BJ (cell line): ENCODE measurements around the gene MRPL12. TPM values are rescaled to one million over a fixed set of nuclear protein-coding genes. Genes with fewer than 3 reads are reported as not detected.

Experiments
- CTCF ChIA-PET: fragments of 350-600 bp; formaldehyde crosslinking; extraction: SDS; loops from one replicate; lab custom pipeline; 2021; ENCODE audit warnings: antibody characterized with exemption, inconsistent platforms; lab: Yijun Ruan, JAX
- POLR2A ChIA-PET: fragments of 300-600 bp; sonication (Branson Sonifier 250); formaldehyde crosslinking; extraction: SDS; loops from one replicate; lab custom pipeline; 2021; ENCODE audit warnings: antibody characterized with exemption; lab: Charles Lee
- DNase-seq: peaks from one replicate; pipeline ENCODE4 v3.0.0-alpha.2; 2011; ENCODE audit warnings: low read depth
- H3K27me3 ChIP-seq: 2 replicates; pipeline ENCODE4 v1.6.0; 2011; ENCODE audit warnings: low read length; ENCODE audit not compliant: control insufficient read depth, insufficient read depth
- H3K36me3 ChIP-seq: 2 replicates; pipeline ENCODE4 v1.5.1; 2011; ENCODE audit warnings: low read length; ENCODE audit not compliant: control insufficient read depth, insufficient read depth
- H3K4me3 ChIP-seq: 2 replicates; pipeline ENCODE4 v1.5.1; 2011; ENCODE audit warnings: low read depth, mild to moderate bottlenecking, control low read depth, low read length
- polyA plus RNA-seq: library from polyadenylated mRNA; depleted of rRNA; stranded (reverse); fragments of >200 nt; gene quantifications from 2 replicates; pipeline ENCODE4 v1.2.3, GENCODE V29; 2011
- TF ChIP-seq, protein P1 (sequence below): IDR thresholded peaks from 2 replicates; pipeline ENCODE4 v1.5.1; 2011; ENCODE audit warnings: low read depth, mild to moderate bottlenecking, control low read depth, inconsistent platforms, low read length, moderate library complexity; ENCODE audit not compliant: insufficient read depth

Gene MRPL12
- polyA plus RNA-seq, 1 experiment = 63.0 TPM

DNA sequence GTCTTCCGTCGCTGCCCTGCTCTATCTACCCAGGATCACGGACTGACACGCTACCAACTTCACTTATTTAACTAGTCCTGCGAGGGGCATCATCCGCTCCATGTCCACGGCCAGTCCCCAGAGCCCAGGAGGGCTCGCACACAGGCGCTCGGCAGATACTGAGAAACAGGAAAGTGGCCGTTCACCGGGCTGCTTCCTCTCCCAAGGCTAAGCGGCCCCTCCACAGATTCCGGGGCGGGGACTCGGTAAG, 37.1 kb upstream of the MRPL12 start:
- DNase-seq = no peak
- Histone ChIP-seq H3K4me3 (peak overlapping the region; percentile 87), H3K27me3 (no peaks in the 10 kb centered on the region), H3K36me3 (peaks cover 6% of the 10 kb centered on the region)
- TF ChIP-seq, protein P1, sequence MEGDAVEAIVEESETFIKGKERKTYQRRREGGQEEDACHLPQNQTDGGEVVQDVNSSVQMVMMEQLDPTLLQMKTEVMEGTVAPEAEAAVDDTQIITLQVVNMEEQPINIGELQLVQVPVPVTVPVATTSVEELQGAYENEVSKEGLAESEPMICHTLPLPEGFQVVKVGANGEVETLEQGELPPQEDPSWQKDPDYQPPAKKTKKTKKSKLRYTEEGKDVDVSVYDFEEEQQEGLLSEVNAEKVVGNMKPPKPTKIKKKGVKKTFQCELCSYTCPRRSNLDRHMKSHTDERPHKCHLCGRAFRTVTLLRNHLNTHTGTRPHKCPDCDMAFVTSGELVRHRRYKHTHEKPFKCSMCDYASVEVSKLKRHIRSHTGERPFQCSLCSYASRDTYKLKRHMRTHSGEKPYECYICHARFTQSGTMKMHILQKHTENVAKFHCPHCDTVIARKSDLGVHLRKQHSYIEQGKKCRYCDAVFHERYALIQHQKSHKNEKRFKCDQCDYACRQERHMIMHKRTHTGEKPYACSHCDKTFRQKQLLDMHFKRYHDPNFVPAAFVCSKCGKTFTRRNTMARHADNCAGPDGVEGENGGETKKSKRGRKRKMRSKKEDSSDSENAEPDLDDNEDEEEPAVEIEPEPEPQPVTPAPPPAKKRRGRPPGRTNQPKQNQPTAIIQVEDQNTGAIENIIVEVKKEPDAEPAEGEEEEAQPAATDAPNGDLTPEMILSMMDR = no peak
- POLR2A ChIA-PET = no interaction called here
- CTCF ChIA-PET = no interaction called here

DNA sequence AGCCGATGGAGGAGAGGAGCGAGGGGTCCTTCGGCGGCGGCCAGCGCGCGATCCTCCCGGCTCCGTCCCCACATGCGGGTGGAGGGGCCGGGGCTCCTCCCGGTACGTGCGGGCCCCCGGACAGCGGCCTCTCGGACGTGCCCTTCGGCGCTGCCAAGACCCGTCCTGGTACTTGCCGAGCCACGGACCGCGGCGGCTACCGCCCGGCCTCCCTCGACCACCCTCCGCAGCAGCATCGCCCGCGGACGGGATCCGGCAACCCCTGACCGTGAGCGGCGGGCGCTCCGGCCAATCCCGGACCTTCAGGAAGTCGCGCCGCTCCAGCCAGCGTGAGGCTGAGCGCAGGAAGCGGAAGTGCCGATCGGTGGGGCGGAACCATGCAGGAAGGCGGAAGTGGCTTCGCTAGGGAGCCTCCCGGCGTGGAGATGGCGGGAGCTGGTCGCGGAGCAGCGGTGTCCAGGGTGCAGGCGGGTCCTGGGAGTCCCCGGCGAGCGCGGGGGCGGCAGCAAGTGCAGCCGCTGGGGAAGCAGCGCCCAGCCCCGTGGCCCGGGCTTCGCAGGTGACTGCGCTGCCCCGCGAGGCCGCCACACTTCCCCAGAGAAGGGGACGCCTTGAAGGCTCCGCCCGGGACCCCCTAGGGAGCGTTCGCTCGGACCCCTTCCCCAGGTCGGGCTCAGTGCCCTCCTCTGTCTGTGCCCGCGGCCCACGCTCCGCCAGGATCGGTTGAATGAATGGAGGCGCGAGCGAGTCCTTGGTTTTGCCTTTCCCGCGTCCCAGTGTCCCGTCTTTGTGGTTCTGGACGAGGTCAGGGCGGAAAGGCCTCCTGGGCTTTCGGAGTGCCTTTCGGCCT, 36.6 kb upstream of the MRPL12 start, which contains the start of the genes CCDC137 and OXLD1:
Gene CCDC137 (plus strand): TSS at position 396 of the 850 bp plus-strand sequence. CDS start 30 bp downstream, at position 426.
Gene OXLD1 (minus strand): TSS at position 264 of the 850 bp plus-strand sequence. CDS start 28 bp downstream, at position 236.
- peak; percentile 70 for DNase-seq
- Histone ChIP-seq H3K27me3 (no peaks in the 10 kb centered on the region), H3K36me3 (peaks cover 9% of the 10 kb centered on the region), H3K4me3 (peak within 1 kb of the TSS; percentile 87)
- ChIA-PET CTCF (interaction anchor here (1.1 kb wide), 1 partner anchor 18 kb away, joined by 5 read pairs; no protein-coding TSS in a partner anchor), POLR2A (interaction anchor here (0.6 kb wide), 1 partner anchor 151 kb away, joined by 3 read pairs; no protein-coding TSS in a partner anchor)
- TF ChIP-seq, protein P1 = no peak

DNA sequence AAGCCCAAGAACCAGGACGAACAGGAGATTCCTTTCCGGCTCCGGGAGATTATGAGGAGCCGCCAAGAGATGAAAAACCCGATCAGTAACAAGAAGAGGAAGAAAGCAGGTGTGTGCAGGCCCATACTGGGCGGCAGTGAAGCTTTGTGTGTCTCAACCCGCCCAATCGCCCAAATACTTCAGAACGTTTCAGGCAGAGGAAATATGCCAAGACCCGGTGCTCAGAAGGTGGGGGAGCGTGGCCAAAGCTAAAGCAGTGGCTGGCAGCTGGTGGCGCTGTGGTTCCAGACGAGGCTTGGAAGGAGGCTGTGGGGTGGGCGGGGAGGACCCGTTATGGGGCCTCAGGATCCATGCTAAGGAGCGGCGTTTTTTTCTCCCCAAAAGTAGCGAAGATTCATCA, 35.4 kb upstream of the MRPL12 start:
- Histone ChIP-seq H3K27me3 (no peaks in the 10 kb centered on the region), H3K4me3 (no peak overlapping the region), H3K36me3 (peaks cover 15% of the 10 kb centered on the region)
- CTCF ChIA-PET = interaction anchor here (1.1 kb wide), 1 partner anchor 19 kb away, joined by 5 read pairs; no protein-coding TSS in a partner anchor
- TF ChIP-seq, protein P1 = no peak
- POLR2A ChIA-PET = no interaction called here
- DNase-seq = no peak

DNA sequence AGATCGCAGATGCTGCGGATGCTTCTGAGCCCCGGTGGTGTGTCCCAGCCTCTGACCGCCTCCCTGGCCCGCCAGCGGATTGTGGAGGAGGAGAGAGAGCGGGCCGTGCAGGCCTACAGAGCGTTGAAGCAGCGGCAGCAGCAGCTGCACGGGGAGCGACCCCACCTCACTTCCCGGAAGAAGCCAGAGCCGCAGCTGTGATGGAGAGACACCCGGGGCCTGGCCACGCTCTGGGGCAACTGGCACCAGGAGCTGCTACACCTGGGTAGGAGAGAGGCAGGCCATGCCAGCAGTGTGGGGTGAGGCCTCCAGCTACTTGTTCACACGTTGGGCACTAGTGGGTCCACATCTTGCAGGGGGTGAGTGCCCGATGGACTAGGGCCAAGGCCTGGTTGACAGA, 30.7 kb upstream of the MRPL12 start:
- DNase-seq = no peak
- ChIA-PET POLR2A (no interaction called here), CTCF (interaction anchor here (0.9 kb wide), 1 partner anchor 10 kb away, joined by 3 read pairs; no protein-coding TSS in a partner anchor)
- peaks cover 21% of the 10 kb centered on the region for H3K36me3 ChIP-seq
- H3K4me3 ChIP-seq = no peak overlapping the region
- no peaks in the 10 kb centered on the region for H3K27me3 ChIP-seq
- TF ChIP-seq, protein P1 = no peak

DNA sequence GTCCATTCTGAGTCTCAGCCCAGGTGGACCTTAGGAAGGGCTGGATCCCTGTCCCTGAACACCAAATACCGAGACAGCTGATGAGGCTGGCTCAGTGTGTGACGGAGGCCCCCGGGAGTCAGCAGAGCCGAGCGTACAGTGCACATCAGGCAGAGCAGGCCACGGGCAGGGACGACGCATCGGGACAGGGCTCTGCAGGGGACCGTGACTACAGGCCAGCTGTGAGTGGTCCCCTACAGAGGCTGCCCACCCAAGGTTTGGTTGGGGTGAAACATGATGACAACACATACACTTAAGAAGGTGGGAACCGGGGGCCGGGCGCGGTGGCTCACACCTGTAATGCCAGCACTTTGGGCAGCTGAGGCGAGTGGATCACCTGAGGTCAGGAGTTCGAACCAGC, 30.2 kb upstream of the MRPL12 start:
- POLR2A ChIA-PET = no interaction called here
- no peak overlapping the region for H3K4me3 ChIP-seq
- TF ChIP-seq, protein P1 = no peak
- no peaks in the 10 kb centered on the region for H3K27me3 ChIP-seq
- peaks cover 21% of the 10 kb centered on the region for H3K36me3 ChIP-seq
- CTCF ChIA-PET = interaction anchor here (0.9 kb wide), 1 partner anchor 10 kb away, joined by 3 read pairs; no protein-coding TSS in a partner anchor
- DNase-seq = no peak
